Measurements from ENCODE around the gene NKX1-1. TPM values are rescaled to one million over a fixed set of nuclear protein-coding genes. Genes with fewer than 3 reads are reported as not detected.

The NKX1-1 gene
- total and polyA plus RNA-seq, 2 experiments from 2014 or later = not detected

DNA sequence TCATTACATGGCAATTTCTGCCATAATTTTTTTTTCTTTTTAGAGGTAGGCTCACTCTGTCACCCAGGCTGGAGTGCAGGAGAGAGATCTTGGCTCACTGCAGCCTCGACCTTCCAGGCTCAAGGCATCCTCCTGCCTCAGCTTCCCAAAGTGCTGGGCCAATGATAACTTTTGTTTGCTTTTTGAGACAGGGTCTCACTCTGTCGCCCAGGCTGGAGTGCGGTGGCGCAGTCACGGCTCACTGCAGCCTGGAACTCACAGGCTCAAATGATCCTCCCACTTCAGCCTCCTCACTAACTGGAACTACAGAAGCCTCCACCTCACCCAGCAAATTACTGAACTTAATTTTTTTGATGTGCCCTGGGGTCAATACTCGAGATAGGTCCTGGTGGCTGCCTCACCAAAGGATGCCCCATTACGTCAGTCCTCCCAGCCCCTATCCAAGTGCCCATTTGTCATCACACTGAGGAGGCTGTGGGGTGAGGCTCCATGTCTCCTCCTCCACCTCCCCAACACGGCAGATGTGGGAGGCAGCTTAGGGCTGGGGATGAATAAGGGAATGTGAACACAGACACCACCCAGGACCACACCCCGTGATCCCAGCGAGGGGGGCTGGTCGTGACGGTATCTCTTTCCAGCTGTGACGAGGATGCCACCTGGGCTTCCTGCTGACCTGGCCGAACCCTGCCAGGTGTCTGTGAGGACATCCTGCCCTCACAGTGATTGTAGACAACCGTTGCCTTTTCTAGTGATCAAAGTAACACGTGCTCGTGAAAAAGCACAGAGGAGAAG lies 12.4 kb upstream of the NKX1-1 start (continued):
- TF ChIP-seq, protein P1, sequence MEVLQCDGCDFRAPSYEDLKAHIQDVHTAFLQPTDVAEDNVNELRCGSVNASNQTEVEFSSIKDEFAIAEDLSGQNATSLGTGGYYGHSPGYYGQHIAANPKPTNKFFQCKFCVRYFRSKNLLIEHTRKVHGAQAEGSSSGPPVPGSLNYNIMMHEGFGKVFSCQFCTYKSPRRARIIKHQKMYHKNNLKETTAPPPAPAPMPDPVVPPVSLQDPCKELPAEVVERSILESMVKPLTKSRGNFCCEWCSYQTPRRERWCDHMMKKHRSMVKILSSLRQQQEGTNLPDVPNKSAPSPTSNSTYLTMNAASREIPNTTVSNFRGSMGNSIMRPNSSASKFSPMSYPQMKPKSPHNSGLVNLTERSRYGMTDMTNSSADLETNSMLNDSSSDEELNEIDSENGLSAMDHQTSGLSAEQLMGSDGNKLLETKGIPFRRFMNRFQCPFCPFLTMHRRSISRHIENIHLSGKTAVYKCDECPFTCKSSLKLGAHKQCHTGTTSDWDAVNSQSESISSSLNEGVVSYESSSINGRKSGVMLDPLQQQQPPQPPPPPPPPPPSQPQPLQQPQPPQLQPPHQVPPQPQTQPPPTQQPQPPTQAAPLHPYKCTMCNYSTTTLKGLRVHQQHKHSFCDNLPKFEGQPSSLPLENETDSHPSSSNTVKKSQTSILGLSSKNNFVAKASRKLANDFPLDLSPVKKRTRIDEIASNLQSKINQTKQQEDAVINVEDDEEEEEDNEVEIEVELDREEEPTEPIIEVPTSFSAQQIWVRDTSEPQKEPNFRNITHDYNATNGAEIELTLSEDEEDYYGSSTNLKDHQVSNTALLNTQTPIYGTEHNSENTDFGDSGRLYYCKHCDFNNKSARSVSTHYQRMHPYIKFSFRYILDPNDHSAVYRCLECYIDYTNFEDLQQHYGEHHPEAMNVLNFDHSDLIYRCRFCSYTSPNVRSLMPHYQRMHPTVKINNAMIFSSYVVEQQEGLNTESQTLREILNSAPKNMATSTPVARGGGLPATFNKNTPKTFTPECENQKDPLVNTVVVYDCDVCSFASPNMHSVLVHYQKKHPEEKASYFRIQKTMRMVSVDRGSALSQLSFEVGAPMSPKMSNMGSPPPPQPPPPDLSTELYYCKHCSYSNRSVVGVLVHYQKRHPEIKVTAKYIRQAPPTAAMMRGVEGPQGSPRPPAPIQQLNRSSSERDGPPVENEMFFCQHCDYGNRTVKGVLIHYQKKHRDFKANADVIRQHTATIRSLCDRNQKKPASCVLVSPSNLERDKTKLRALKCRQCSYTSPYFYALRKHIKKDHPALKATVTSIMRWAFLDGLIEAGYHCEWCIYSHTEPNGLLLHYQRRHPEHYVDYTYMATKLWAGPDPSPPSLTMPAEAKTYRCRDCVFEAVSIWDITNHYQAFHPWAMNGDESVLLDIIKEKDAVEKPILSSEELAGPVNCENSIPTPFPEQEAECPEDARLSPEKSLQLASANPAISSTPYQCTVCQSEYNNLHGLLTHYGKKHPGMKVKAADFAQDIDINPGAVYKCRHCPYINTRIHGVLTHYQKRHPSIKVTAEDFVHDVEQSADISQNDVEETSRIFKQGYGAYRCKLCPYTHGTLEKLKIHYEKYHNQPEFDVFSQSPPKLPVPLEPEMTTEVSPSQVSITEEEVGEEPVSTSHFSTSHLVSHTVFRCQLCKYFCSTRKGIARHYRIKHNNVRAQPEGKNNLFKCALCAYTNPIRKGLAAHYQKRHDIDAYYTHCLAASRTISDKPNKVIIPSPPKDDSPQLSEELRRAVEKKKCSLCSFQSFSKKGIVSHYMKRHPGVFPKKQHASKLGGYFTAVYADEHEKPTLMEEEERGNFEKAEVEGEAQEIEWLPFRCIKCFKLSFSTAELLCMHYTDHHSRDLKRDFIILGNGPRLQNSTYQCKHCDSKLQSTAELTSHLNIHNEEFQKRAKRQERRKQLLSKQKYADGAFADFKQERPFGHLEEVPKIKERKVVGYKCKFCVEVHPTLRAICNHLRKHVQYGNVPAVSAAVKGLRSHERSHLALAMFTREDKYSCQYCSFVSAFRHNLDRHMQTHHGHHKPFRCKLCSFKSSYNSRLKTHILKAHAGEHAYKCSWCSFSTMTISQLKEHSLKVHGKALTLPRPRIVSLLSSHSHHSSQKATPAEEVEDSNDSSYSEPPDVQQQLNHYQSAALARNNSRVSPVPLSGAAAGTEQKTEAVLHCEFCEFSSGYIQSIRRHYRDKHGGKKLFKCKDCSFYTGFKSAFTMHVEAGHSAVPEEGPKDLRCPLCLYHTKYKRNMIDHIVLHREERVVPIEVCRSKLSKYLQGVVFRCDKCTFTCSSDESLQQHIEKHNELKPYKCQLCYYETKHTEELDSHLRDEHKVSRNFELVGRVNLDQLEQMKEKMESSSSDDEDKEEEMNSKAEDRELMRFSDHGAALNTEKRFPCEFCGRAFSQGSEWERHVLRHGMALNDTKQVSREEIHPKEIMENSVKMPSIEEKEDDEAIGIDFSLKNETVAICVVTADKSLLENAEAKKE (CRISPR knock-in tag; IDR thresholded peaks at IDR 0.05) = no peak
- TF ChIP-seq ZNF331 (CRISPR knock-in tag; IDR thresholded peaks at IDR 0.05; ENCODE audit: low read depth) = no peak
- TF ChIP-seq EZH2 (IDR thresholded peaks at IDR 0.05; ENCODE audit: low read depth, unreplicated experiment) = no peak
- no peak for TF ChIP-seq CREB1 (CRISPR knock-in tag; IDR thresholded peaks at IDR 0.05; ENCODE audit: low read depth)
- TF ChIP-seq, protein P2, sequence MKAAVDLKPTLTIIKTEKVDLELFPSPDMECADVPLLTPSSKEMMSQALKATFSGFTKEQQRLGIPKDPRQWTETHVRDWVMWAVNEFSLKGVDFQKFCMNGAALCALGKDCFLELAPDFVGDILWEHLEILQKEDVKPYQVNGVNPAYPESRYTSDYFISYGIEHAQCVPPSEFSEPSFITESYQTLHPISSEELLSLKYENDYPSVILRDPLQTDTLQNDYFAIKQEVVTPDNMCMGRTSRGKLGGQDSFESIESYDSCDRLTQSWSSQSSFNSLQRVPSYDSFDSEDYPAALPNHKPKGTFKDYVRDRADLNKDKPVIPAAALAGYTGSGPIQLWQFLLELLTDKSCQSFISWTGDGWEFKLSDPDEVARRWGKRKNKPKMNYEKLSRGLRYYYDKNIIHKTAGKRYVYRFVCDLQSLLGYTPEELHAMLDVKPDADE (IDR thresholded peaks at IDR 0.05) = no peak
